HG02623 (cell line): ENCODE data around the gene RSRC1.

Experiments used
- ATAC-seq: cut with Tn5 transposase; IDR thresholded peaks from one replicate; pipeline ENCODE4 v1.9.1; 2021; ENCODE audit warnings: moderate library complexity; ENCODE audit not compliant: unreplicated experiment

The RSRC1 gene

GRCh38 chr3:158127250-158128219 lies 17.6 kb downstream of the RSRC1 start:
- no peak for ATAC-seq

GRCh38 chr3:158128755-158129154 lies 18.9 kb downstream of the RSRC1 start:
- ATAC-seq = no peak

DNA sequence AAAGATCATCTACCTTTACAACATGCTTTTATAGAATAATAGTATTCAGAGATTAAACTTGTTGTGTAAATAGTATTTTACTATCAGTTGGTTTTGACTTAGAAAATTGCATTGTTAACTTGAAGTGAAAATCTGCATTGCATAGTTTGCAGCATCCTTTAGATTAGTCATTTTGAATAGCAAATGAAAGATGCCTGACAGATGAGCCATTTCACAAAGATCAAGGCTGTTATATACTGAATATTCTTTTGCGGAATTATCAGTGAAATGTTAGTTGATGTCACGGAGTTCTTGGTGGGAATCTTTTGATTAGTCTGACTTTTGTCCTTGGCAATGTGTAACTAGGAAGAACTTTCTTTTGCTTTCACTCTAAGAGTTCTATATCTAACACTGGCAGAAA lies 24.5 kb downstream of the RSRC1 start:
- ATAC-seq = no peak

DNA sequence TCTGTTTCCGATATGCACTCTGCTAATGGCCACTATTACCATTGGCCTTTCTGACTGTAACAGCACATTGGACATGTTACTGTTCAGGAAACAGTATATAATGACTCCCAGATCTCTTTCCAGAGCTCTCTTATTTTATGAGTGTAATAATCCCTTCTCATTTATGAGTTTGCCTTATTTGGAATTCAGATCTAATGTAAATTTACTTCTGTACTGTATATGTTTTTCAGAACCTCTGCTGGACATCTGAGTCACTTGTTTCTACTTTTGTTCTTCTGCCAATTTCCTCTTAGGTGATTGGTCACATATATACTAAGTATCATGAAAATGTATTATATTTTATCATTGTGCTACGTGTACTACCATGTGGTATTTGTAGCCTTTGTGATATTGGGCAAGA lies 30.5 kb downstream of the RSRC1 start:
- ATAC-seq = no peak

- ATAC-seq = no peak
Measured at GRCh38 chr3:158148218-158148617, 38.3 kb downstream of the RSRC1 start.

- peak; percentile 48 for ATAC-seq
Measured at GRCh38 chr3:158152186-158152585, 42.3 kb downstream of the RSRC1 start.

GRCh38 chr3:158158969-158159368 lies 49.1 kb downstream of the RSRC1 start:
- no peak for ATAC-seq

GRCh38 chr3:158159714-158160113 lies 49.8 kb downstream of the RSRC1 start:
- ATAC-seq = no peak

DNA sequence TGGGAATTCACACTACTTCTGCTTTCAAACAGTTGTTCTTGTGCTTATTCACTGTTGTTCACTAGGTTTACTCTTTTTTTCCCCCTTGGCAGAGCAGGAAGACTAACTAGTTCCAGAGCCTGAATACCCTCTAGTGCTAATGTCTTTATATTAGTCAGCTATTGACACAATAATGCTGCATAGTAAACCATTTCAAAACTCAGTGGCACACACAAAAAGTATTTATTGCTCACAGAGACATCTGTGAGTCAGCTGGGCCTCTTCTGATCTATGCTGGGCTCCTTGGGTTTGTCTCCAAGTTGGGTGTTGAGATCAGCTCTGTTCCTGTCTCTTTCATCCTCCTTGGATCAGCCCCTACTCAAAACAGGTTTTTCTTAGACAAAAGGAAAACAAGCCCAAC lies 51.1 kb downstream of the RSRC1 start:
- no peak for ATAC-seq

- no peak for ATAC-seq
Measured at GRCh38 chr3:158165141-158165655, 55.3 kb downstream of the RSRC1 start.

DNA sequence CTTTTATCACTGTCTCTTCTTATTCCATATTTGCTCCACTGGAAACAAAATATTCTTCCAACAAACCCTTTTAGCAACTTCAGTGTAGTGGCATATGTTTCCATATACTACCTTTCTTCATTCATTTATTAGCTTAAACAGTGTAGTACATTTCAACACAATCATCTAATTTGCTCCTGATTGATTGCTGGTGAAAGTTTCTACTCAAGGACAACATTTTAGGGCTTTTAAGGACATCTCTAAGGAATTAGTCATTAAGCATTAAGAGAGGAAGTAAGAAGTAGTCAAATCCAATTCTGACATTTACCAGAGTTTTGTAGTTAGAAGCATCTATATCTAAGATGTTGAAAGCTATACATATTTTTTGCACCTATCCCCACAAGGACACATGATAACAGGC lies 55.8 kb downstream of the RSRC1 start:
- no peak for ATAC-seq

- ATAC-seq = no peak
Measured at GRCh38 chr3:158166223-158166622, 56.3 kb downstream of the RSRC1 start.

GRCh38 chr3:158167737-158168557 lies 58.1 kb downstream of the RSRC1 start:
- ATAC-seq = no peak

DNA sequence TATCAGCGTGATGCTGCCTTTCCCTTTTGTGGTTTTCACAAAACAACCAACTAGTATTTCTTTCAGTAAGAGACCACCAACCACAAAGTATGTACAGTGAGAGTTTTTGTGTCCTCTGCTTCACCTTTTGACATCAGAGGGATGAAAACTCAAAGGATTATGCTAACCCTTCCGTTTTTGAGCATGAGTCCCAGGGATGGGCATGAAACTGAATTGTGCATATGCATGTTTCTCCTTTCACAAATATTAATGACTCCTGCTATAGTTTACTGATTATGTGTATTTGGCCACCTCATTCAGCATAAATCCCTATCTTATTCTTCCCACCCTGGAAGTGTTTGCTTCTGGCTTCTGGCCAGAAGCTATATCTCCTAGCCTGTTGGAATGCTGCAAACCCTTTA lies 59.2 kb downstream of the RSRC1 start:
- no peak for ATAC-seq

DNA sequence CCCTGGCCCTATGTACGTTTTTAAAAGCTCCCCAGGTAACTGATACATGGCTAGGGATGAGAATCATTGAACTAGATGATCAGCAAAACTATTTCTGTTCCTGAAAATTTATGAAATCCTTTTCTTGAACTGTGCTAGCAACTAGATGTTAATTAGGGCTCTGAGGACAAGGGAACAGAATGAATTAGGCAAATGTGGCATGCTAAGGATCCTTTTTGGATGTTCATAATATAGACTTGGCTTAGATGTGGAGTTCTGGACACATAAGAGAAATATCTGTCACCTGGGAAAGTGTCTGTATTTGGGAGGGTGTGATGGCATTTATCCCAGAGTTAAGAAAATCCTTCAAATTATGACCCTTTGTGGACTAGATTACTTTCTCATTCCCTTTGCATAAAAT lies 71.2 kb downstream of the RSRC1 start:
- ATAC-seq = no peak

- no peak for ATAC-seq
Measured at GRCh38 chr3:158185711-158186110, 75.8 kb downstream of the RSRC1 start.

DNA sequence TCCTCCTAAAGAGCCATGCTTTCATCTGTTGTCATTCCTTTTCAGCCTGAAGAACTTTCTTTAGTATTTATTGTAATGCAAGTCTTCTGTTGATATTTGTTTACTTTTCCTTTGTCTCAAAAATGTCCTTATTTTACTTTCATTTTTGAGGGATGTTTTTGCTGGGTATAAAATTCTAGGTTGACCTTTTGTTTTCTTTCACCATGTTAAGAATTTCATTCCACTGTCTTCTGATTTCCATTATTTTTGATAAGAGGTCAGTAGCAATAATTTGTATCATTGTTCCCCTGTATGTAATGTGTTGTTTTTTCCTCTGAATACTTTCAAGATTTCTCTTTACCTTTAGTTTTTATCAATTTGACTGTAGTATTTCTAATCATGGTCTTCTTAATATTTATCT lies 91.1 kb downstream of the RSRC1 start:
- ATAC-seq = no peak

GRCh38 chr3:158205324-158205723 lies 95.4 kb downstream of the RSRC1 start:
- no peak for ATAC-seq

DNA sequence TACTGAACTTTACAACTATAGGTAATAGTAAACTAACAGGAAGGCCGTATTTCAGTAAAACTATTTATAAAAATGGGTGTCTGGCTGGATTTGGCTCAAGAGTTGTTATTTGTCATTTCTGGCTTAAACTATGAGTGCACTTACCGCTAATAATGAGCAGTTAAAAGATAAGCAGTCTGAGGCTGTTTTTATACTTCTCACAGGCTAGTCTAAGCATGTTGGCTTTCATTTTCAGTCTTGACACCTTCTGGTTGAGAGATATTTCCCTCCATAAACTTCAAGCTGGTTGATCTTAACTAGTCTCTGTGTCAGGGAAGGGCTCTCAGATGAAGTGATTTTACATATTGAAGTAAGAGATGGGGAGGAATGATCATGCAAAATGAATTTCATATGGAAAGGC lies 96.1 kb downstream of the RSRC1 start:
- ATAC-seq = peak; percentile 80

GRCh38 chr3:158210067-158210466 lies 100.2 kb downstream of the RSRC1 start:
- ATAC-seq = no peak

GRCh38 chr3:158213461-158213860 lies 103.6 kb downstream of the RSRC1 start:
- ATAC-seq = no peak

DNA sequence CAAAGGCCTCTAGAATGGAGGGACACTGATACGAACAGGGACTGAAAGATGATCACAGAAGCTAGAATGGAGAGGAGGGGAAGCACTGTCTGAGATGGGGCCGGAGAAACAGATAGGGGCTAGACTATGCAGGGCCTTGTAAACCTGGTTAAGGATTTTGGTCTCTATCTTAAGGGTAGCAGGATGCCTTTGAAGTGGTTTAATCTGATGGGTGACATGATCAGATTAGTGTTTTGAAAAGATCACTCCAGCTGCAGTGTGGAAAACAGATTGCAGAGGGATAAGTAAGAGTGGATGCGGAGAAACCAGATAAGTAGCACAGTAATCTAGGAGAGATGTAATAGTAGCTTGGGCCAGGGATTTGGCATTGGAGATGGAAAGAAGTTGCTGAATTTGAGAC lies 108.1 kb downstream of the RSRC1 start:
- ATAC-seq = no peak
